Trophoblast cell (in vitro differentiated cells and primary cell): Measurements from ENCODE around the gene KCNMB2.

Experiments
- DNase-seq, 2 donors: peaks; one replicate each; pipeline ENCODE4 v3.0.0-alpha.2; 2016
- H2AFZ ChIP-seq: 2 replicates; pipeline ENCODE4 v1.6.1; 2013; ENCODE audit warnings: low read length, moderate library complexity, mild to moderate bottlenecking; ENCODE audit not compliant: insufficient read depth, poor library complexity
- H2AK5ac ChIP-seq: 2 replicates; pipeline ENCODE4 v1.6.1; 2013; ENCODE audit warnings: mild to moderate bottlenecking, low read length
- H2BK120ac ChIP-seq: 2 replicates; pipeline ENCODE4 v1.6.1; 2013; ENCODE audit warnings: low read length, mild to moderate bottlenecking, moderate library complexity; ENCODE audit not compliant: insufficient read depth, poor library complexity
- H2BK12ac ChIP-seq: 2 replicates; pipeline ENCODE4 v1.6.1; 2013; ENCODE audit warnings: mild to moderate bottlenecking, low read length, moderate library complexity
- H2BK5ac ChIP-seq: 2 replicates; pipeline ENCODE4 v1.6.1; 2013; ENCODE audit warnings: low read length, low read depth, moderate library complexity, mild to moderate bottlenecking; ENCODE audit not compliant: poor library complexity
- H3K14ac ChIP-seq: 2 replicates; pipeline ENCODE4 v1.6.1; 2013; ENCODE audit warnings: mild to moderate bottlenecking, low read length
- H3K18ac ChIP-seq: 2 replicates; pipeline ENCODE4 v1.6.1; 2013; ENCODE audit warnings: mild to moderate bottlenecking, low read length
- H3K23ac ChIP-seq: 2 replicates; pipeline ENCODE4 v1.6.1; 2013; ENCODE audit warnings: low read length
- H3K27ac ChIP-seq: 2 replicates; pipeline ENCODE4 v1.5.1; 2013; ENCODE audit warnings: low read depth, mild to moderate bottlenecking, inconsistent platforms, low read length, moderate library complexity
- H3K27me3 ChIP-seq: 2 replicates; pipeline ENCODE4 v1.6.1; 2013; ENCODE audit warnings: inconsistent platforms, mild to moderate bottlenecking, low read length, moderate library complexity; ENCODE audit not compliant: insufficient read depth
- H3K36me3 ChIP-seq, 2 experiments: 1 replicate in 1 of 2; 2 replicates in 1 of 2; pipeline ENCODE4 v1.6.1; 2013; ENCODE audit warnings: low read length in 2 of 2, mild to moderate bottlenecking in 2 of 2, moderate library complexity in 1 of 2; ENCODE audit not compliant: insufficient read depth in 2 of 2, control insufficient read depth in 1 of 2
- H3K4ac ChIP-seq: 2 replicates; pipeline ENCODE4 v1.6.1; 2013; ENCODE audit warnings: low read depth, mild to moderate bottlenecking, low read length, moderate library complexity
- H3K4me1 ChIP-seq, 2 experiments: 1 replicate in 1 of 2; 2 replicates in 1 of 2; pipeline ENCODE4 v1.6.1; 2013; ENCODE audit warnings: low read length in 2 of 2, mild to moderate bottlenecking in 2 of 2, moderate library complexity in 1 of 2; ENCODE audit not compliant: insufficient read depth in 2 of 2, control insufficient read depth in 1 of 2
- H3K4me2 ChIP-seq: 2 replicates; pipeline ENCODE4 v1.6.1; 2013; ENCODE audit warnings: inconsistent platforms, mild to moderate bottlenecking, low read length, moderate library complexity
- H3K4me3 ChIP-seq: 2 replicates; pipeline ENCODE4 v1.5.1; 2013; ENCODE audit warnings: mild to moderate bottlenecking, low read depth, low read length, inconsistent platforms
- H3K79me1 ChIP-seq: one replicate; pipeline ENCODE4 v1.6.1; 2013; ENCODE audit warnings: low read length
- H3K79me2 ChIP-seq: 2 replicates; pipeline ENCODE4 v1.6.1; 2013; ENCODE audit warnings: low read length, mild to moderate bottlenecking; ENCODE audit not compliant: control insufficient read depth, insufficient read depth, poor library complexity
- H3K9ac ChIP-seq: 2 replicates; pipeline ENCODE4 v1.6.1; 2013; ENCODE audit warnings: mild to moderate bottlenecking, low read length
- H3K9me3 ChIP-seq: 2 replicates; pipeline ENCODE4 v1.6.1; 2013; ENCODE audit warnings: low read depth, mild to moderate bottlenecking, control low read depth, inconsistent platforms, low read length; ENCODE audit not compliant: insufficient read depth
- H4K12ac ChIP-seq: 2 replicates; pipeline ENCODE4 v1.6.1; 2013; ENCODE audit warnings: low read depth, mild to moderate bottlenecking, low read length, moderate library complexity
- H4K8ac ChIP-seq: 2 replicates; pipeline ENCODE4 v1.6.1; 2013; ENCODE audit warnings: low read depth, mild to moderate bottlenecking, low read length, moderate library complexity
- H4K91ac ChIP-seq: one replicate; pipeline ENCODE4 v1.6.1; 2013; ENCODE audit warnings: low read depth, mild to moderate bottlenecking, low read length, moderate library complexity
- WGBS: extraction: QIAGEN DNeasy Blood & Tissue Kit; methylation state at CpG from one replicate; pipeline ENCODE4 v1.1.7; 2013; ENCODE audit warnings: missing lambda C conversion rate; ENCODE audit not compliant: insufficient read length, insufficient coverage; ENCODE audit errors: extremely low coverage; 5-methylcytosine and 5-hydroxymethylcytosine counted together

KCNMB2 gene

DNA sequence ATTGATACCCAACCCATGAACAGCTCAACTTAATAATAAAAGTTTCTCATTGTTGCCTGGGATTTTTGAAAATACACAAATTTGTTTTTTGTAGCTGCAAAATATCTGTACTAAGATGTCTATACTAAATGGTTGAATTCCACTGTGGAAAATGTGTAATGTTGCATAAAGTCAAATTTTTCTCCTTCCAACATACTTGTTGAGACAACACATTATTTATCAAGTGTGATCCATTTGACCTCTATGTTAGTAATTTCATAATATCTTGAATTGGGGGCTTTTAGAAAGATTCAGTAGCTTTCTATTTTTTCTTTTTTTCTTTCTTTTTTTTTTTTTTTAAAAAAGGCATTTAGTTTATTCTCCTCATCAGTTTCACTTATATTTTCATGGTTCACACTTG lies 88.0 kb downstream of the KCNMB2 start:
- Histone ChIP-seq H3K4me2 (no peak overlapping the region), H3K14ac (no peak overlapping the region), H2BK120ac (no peak overlapping the region), H4K91ac (no peak overlapping the region), H2BK5ac (no peak overlapping the region), H3K9me3 (no peaks in the 10 kb centered on the region), H3K27me3 (no peaks in the 10 kb centered on the region), H2BK12ac (no peak overlapping the region), H3K9ac (no peak overlapping the region), H4K12ac (no peak overlapping the region), H3K36me3 (no peaks in the 10 kb centered on the region), H3K27ac (no peak overlapping the region), H3K4me1 (no peaks in the 10 kb centered on the region), H3K4me3 (no peak overlapping the region), H3K18ac (no peak overlapping the region), H3K23ac (no peak overlapping the region), H3K4ac (no peak overlapping the region), H2AFZ (no peak overlapping the region), H3K79me2 (no peaks in the 10 kb centered on the region), H2AK5ac (no peak overlapping the region), H4K8ac (no peak overlapping the region), H3K79me1 (no peaks in the 10 kb centered on the region)
- no peak for DNase-seq

DNA sequence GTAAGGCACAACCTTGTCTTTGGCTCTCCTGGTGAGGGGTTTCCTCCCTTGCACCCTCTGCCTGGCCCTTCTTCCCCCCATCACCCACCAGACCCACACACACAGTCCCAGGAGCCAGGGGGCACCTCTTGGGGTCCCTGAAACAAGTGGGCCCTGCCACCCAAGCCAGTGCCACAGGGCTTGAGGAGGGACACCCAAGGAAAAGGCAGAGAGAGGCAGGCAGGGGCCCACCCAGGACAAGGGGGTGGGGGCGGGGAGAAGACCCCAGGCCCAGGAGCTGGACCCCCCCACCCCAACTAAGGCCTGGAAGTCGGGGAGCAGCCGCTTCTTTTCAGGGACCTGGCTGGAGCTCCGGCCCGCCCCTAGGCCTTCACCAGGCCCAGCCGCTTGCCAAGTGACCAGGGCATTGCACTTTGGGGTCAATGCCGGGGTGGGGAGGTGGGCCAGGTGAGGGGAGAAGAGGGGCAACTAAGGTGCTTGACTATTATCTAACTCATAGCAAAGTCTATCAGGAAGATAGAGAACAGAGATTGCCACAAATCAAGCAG lies 88.9 kb downstream of the KCNMB2 start:
- WGBS: no CpG with 5 or more reads among the region's 7 CpGs
- H2BK120ac ChIP-seq: no peak overlapping the region
- DNase-seq: no peak
- H3K27ac ChIP-seq: no peak overlapping the region
- no peaks in the 10 kb centered on the region for H3K79me1 ChIP-seq
- H3K14ac ChIP-seq: no peak overlapping the region
- no peak overlapping the region for H4K8ac ChIP-seq
- H3K4me1 ChIP-seq: no peaks in the 10 kb centered on the region
- H4K12ac ChIP-seq: no peak overlapping the region
- H3K4ac ChIP-seq: no peak overlapping the region
- H3K18ac ChIP-seq: no peak overlapping the region
- no peak overlapping the region for H2BK12ac ChIP-seq
- no peak overlapping the region for H2BK5ac ChIP-seq
- no peaks in the 10 kb centered on the region for H3K9me3 ChIP-seq
- no peak overlapping the region for H3K23ac ChIP-seq
- no peaks in the 10 kb centered on the region for H3K27me3 ChIP-seq
- no peak overlapping the region for H2AFZ ChIP-seq
- H4K91ac ChIP-seq: no peak overlapping the region
- no peaks in the 10 kb centered on the region for H3K79me2 ChIP-seq
- H3K4me2 ChIP-seq: no peak overlapping the region
- H3K4me3 ChIP-seq: no peak overlapping the region
- H3K9ac ChIP-seq: no peak overlapping the region
- H2AK5ac ChIP-seq: no peak overlapping the region
- H3K36me3 ChIP-seq: no peaks in the 10 kb centered on the region

DNA sequence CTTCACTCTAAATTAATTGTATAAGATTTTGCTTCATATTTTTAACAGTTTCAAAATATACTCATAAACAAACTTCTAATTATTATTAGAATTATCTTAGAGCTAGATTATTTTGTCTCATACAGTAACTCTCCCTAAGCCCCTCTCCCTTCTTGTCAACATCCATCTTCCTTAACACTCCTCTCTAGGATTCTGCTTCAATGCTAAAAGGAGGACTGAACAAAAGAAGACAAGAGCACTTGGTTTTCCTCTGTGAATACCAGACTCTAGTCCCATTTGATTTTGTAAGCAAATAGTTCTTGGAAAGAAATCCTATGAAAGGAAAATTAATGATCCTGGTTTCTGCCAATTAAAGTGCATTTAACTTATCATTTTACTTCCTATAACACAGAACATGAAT lies 91.8 kb downstream of the KCNMB2 start:
- H2BK120ac ChIP-seq: no peak overlapping the region
- H3K4me3 ChIP-seq: no peak overlapping the region
- H3K23ac ChIP-seq: no peak overlapping the region
- H2AFZ ChIP-seq: no peak overlapping the region
- H3K27ac ChIP-seq: no peak overlapping the region
- H2BK12ac ChIP-seq: no peak overlapping the region
- H3K9ac ChIP-seq: no peak overlapping the region
- H3K36me3 ChIP-seq: no peaks in the 10 kb centered on the region
- no peak overlapping the region for H4K8ac ChIP-seq
- H2AK5ac ChIP-seq: no peak overlapping the region
- H2BK5ac ChIP-seq: no peak overlapping the region
- no peak overlapping the region for H3K4me2 ChIP-seq
- H3K14ac ChIP-seq: no peak overlapping the region
- no peak overlapping the region for H3K18ac ChIP-seq
- H3K79me1 ChIP-seq: no peaks in the 10 kb centered on the region
- no peaks in the 10 kb centered on the region for H3K79me2 ChIP-seq
- H3K27me3 ChIP-seq: no peaks in the 10 kb centered on the region
- no peaks in the 10 kb centered on the region for H3K4me1 ChIP-seq
- H3K4ac ChIP-seq: no peak overlapping the region
- peaks cover 2% of the 10 kb centered on the region for H3K9me3 ChIP-seq
- H4K91ac ChIP-seq: no peak overlapping the region
- DNase-seq: no peak
- H4K12ac ChIP-seq: no peak overlapping the region

DNA sequence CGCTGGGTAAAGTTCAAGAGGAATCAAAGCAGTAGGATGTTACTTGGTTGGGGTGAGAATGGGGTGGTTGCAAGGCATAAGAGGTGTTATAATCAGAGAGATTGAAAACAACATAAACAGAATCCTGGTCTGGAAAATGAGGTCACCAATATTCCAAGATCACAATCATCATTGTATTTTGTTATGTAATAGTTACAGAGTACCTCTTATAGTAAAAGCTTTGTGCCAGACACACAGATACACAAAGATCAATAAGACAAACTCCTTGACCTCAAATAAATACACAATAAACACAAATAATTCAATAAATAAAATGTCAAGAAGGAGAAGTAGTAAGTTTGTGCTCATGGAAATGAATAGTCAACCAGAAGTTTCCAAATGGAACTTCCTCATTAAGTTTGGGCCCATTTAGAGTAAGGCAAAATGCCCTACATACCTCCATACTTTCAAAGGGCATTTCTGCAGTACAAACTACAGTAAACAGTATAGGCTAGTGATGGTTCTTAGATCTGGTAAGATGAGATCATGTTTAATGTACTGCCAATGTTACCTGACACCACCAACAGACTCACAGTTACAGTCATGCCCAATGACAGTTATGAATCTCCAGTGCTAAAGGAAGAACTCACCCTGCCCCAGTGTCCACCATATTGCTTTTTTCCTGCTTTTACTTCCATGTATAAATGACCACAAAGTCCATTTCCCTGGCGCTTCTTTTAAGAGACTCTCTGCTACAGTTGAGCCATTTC lies 93.4 kb downstream of the KCNMB2 start:
- H3K4me1 ChIP-seq: no peaks in the 10 kb centered on the region
- no peak overlapping the region for H2AFZ ChIP-seq
- H3K4me2 ChIP-seq: no peak overlapping the region
- no peak overlapping the region for H3K23ac ChIP-seq
- H2BK120ac ChIP-seq: no peak overlapping the region
- no peak for DNase-seq
- H2BK12ac ChIP-seq: no peak overlapping the region
- no peak overlapping the region for H3K18ac ChIP-seq
- peaks cover 7% of the 10 kb centered on the region for H3K9me3 ChIP-seq
- H3K9ac ChIP-seq: no peak overlapping the region
- peaks cover 0 to 3% of the 10 kb centered on the region in 2 experiments for H3K36me3 ChIP-seq
- no peak overlapping the region for H2BK5ac ChIP-seq
- no peaks in the 10 kb centered on the region for H3K79me2 ChIP-seq
- no peak overlapping the region for H4K91ac ChIP-seq
- no peak overlapping the region for H3K14ac ChIP-seq
- H4K12ac ChIP-seq: no peak overlapping the region
- no peak overlapping the region for H4K8ac ChIP-seq
- no peak overlapping the region for H3K4ac ChIP-seq
- no peaks in the 10 kb centered on the region for H3K27me3 ChIP-seq
- H2AK5ac ChIP-seq: no peak overlapping the region
- H3K4me3 ChIP-seq: no peak overlapping the region
- no peak overlapping the region for H3K27ac ChIP-seq
- WGBS: no CpG with 5 or more reads among the region's 2 CpGs
- H3K79me1 ChIP-seq: no peaks in the 10 kb centered on the region
